GM21619 (cell line): ENCODE data around the gene CBFA2T3.
"Not testable (repeated sequence)": the region's sequence is repeated elsewhere in the genome, so short reads cannot be mapped to it uniquely, and the experiment has no call there.

Experiments used
- ATAC-seq: cut with Tn5 transposase; IDR thresholded peaks from one replicate; pipeline ENCODE4 v1.9.1; 2021; ENCODE audit not compliant: unreplicated experiment

CBFA2T3 gene

DNA sequence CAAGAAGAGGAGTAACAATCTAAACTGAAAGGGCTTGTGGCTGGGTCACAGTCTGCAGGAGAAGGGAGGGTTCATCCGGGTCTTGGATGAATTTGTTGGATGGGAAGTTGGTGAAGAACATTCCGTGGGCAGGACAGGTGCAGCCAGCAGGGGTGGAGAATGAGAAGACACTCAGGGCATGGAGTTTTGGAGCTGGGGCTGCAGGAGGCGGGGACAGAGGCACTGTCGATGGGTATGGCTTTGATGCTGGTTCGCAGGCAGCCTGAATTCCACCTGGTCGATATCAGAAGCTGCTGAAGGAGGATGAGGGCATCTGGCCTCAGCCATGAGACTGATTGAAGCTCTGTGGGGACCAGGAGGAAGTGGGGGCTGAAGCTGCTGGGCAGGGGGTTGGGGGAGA, 36.1 kb upstream of the CBFA2T3 start:
- ATAC-seq, result no peak

DNA sequence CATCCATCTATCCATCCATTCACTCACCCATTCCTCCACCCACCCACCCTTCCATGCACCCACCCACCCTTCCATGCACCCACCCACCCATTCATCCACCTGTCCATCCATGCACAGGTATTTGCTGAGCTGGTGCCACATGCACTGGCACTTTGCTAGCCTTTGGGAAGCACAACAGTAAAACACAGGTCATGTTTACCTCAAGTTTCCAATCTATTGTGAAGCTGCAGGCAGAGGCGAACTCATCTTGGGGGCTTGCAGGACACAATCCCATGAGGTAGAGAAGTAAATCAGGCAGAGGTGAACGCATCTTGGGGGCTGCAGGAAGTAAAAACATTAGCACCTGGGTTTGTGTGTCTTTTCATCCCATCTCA, 35.6 kb upstream of the CBFA2T3 start:
- no peak for ATAC-seq

DNA sequence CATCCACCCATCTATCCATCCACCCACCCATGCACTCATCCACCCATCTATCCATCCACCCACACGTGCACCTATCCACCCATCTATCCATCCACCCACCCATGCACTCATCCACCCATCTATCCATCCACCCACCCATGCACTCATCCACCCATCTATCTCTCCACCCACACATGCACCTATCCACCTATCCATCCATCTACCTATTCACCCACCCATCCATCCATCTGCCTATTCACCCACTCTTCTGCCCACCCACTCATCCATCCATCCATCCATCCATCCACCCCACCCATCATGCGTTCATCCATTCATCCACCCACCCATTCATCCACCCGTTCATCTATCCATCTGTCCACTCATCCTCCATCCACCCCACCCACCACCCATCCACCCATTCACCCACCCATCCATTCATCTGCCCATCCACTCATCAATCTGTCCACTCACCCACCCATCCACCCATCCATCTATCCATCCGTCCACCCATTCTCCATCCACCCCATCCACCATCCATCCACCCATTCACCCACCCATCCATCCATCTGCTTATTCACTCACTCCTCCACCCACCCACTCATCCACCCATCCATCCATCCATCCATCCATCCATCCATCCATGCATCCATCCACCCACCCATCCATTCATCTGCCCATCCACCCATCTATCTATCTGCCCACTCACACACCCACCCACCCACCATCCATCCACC, 35.1 kb upstream of the CBFA2T3 start:
- ATAC-seq, result no peak

DNA sequence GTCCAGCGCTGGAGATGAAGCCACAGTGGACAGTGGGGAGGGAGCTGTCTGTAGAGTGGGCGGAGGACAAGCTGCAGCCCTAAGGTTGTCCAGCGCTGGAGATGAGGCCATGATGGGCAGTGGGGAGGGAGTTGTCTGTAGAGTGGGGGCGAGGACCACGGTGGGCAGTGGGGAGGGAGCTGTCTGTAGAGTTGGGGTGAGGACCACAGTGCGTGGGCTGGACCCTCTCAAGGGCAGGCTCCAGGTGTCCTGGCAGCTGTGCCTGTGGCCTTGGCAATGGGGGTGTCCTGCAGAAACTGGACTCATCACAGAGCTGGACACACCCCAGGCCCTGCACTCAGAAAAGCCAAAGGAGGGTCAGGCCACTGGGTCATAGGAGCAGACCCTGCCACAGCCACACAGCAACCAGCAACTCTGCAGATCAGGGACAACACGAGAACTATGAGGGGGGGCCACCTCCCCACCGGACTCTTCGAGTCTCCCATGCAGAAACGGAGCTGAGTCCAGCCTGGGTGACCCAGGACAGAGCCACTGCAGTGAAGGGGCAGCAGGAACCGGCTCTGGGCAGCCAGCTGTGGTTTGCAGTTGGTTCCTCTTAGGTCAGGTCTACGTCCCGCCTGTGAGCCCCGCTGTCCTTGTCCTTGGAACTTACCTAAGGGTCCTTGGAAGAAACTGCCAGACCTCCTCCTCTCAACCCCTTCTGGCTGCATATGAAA, 33.4 kb upstream of the CBFA2T3 start:
- ATAC-seq, result no peak

DNA sequence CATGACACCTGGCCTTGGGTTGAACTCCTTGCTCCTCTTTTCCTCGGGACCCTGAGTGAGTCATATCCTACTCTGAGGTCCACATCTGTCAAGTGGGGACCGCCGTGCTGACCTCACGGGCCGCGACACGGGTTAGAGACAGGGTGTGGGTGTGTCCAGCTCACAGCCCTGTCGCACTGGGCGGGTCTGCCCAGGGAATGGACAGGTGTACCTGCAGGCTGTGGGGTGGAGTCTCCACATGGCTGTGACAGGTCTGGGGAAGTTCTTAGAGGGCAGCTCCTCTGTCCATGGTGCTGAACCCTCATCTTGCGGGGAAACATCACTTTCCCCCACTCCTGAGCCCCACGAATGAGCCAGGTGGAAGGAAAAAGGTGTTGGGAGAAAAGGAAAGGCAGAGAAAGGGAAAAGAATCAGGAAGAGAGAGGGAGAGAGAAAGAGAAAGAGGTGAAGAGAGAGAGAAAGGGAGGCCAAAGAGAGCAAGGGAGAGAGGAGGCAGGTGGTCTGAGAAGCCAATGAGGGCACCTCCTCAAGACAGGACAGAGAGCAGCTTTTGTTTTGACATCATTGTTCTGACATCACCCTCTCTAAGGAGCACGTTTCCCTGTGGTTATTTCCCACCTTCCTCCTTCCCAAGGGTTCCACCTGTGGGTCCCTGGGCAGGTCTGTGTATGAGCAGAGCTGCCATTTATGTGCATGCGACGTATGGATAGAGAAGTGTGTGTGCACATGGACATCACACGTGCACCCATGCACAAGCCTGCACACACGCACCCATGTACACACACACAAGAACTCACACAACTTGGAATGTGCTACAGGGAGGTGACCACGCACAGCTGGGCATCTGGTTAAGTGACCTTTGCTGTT, 32.6 kb upstream of the CBFA2T3 start:
- no peak for ATAC-seq

DNA sequence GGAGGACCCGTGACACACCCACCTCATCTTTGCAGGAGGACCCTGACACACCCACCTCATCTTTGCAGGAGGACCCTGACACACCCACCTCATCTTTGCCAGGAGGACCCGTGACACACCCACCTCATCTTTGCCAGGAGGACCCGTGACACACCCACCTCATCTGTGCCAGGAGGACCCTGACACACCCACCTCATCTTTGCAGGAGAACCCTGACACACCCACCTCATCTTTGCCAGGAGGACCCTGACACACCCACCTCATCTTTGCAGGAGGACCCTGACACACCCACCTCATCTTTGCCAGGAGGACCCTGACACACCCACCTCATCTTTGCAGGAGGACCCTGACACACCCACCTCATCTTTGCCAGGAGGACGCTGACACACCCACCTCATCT, 31.8 kb upstream of the CBFA2T3 start:
- ATAC-seq, result not testable (repeated sequence)

DNA sequence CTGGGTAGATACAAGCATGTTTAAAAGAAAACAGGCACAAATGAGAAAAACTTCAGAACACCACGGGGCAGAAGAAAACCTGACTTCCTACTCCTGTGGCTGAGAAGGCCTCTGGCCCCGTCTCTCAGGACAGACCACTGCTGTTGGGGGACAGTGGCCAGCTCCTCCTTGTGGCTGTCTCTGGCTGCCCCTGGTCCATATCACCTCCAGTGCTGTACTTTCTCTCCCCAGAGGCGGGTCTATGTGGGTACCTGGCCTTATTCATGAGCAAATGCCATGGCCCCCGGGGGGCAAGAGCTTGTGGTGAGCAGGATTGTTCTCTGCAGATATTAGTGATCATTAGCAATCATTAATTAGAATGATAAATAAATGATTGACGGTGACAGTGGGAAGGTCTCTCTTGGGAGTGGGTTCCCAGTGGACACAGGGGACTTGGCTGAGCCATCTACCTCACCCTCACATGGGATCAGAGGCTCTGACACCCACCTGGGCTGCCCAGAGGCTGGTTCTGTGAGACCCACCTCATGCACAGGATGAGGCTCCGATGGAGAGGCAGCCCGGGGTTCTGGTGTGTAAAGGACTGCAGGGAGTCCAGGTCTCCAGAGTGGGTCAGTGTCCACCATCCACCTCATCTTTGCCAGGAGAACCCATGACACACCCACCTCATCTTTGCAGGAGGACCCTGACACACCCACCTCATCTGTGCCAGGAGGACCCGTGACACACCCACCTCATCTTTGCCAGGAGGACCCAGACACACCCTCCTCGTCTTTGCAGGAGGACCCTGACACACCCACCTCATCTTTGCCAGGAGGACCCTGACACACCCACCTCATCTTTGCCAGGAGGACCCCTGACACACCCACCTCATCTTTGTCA, 30.6 kb upstream of the CBFA2T3 start:
- no peak for ATAC-seq

DNA sequence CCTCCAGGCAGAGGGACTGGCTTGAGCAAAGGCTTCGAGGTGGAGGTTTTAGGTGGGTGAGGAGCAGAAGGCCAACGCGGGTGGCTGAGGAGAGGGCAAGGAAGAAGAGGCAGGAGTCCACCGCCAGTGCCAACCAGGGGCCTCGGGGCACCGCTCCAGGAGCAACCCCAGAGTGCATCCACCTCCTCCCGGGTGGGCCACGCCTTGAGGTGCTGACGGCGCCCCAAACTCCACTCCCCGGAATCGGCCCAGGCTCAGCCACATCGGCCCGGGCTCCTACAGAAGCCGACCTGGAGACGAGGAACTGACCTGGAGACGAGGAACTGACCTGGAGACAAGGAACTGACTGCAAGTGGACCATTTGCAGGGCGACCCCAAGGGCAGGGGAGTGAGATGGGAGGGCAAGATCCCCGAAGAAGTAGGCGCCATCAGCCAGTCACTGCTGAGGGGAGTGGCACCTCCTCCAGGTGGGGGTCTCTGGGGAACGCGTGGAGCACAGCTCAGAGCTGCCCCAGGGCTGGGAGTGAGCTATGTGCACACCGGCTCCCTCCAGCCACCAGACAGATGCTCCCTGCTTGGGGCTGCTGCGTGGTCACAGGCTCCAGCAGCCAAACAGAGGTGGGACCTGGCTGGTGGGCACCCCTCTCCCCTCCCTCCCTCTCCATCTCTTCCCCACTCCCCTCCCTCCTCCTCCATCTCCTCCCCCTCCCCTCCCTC, 29.2 kb upstream of the CBFA2T3 start:
- no peak for ATAC-seq

DNA sequence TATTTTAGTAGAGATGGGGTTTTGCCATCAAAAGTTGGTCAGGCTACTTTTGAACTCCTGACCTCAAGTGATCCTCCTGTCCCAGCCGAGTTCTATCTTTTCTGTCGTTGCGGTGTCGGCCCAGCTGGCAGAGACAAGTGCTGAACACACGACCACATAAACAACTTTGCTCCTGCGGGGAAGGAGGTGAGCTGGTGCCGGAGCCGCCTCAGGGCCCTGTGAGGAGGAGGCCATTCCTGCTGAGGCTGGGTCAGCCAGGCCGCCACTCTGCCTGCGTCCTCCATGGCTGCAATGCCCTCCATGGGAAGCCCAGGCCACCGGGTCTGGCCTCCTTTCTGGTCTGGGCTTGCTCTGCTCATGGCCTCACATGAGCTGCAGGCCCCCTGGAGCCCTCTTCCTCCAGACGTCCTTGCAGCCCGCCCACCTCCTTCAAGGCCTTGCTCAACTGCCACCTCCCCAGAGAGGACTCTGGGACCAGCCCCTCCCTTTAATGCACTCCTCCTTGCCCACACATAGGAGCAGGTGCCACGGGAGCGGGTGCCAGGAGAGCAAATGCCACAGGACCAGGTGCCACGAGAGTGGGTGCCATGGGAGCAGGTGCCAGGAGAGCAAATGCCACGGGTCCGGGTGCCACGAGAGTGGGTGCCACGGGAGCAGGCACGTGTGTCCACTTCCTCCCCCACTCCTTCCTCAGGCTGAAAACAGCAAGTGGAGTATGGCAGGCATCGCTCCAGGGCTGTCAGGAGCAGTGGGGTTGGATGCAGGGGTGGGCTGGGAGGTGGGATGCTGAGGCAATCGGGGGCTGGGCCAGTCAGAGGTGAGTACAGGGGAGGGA, 28.4 kb upstream of the CBFA2T3 start:
- ATAC-seq, result no peak

DNA sequence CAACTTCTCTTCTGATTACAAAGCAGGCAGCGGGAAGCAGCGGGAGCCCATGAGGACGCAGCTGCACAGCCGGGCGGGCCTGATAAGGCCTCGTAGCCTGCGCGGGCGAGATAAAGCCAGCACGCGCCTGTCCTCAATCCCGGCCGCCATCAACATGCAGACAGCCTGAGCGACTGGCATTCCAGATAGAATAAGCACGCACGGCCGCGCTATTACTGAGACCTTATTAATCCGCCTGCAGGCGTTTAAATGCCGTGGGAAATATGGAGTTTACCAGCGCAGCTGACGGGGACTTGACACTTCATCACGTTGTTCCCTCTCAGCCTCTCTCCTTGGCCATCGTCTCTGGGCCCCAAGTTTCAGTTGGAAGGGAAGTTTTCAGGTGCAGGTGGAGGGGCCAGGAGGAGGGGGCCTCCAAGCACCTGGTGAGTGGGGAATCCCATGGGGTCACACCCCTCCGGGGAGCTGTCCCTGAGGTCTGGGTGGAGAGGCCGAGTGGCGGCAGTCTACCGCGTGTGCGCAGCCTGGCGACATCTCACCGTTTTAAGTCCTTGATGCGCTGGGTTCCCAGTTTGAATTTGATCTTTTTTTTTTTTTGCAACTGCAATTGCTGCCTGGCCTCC, 27.3 kb upstream of the CBFA2T3 start:
- no peak for ATAC-seq

DNA sequence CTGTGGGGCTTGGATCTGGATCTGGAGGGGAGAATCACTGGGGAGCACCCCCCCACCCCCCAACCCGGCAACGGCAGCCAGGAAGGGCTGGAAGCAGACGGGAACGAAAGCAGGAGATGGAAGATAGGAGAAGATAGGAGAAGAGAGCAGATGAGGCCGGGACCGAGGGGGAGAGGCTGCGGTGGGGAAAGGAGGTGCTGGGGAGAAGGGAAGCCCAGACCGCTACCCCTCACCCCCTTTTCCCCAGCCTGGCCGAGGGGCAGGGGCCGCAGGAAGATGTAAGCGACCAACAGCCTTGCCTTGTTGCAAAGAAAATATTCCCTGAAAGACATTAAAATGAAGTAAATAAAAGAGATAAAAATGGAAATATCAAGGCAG, 26.8 kb upstream of the CBFA2T3 start:
- ATAC-seq, result no peak

DNA sequence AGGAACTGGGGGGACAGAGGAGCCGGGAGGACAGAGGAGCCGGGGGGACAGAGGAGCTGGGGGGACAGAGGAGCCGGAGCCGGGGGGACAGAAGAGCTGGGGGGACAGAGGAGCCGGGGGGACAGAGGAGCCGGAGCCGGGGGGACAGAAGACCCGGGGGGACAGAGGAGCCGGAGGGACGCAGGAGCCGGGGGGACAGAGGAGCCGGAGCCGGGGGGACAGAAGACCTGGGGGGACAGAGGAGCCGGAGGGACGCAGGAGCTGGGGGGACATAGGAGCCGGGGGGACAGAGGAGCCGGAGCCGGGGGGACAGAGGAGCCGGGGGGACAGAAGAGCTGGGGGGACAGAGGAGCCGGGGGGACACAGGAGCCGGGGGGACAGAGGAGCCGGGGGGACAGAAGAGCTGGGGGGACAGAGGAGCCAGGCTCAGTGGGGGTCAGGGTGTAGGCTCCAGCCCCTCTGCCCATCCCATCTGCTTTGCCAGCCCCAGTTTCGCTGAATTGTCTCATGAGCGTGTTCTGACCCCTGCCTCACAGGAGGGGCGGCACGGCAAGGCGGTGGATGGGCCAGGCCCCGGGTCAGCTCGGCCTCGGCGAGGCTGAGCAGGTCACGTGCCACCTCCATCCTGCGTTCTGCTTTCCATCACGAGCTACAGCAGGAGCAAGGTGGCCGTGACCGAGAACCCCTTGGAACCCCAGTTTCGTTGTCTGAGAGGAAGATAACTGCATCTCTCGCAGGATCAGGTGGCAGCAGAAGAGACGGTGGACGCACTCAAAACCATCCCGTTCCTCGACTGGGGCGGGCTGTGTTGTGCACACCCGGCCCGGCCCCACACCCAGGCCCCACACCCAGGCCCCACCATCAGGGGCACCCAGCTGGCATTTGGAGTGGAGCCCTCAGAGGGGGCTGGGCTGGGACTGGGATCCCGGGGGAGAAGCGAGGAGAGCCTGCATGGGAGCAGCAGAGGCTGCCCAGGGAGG, 26.1 kb upstream of the CBFA2T3 start:
- no peak for ATAC-seq

DNA sequence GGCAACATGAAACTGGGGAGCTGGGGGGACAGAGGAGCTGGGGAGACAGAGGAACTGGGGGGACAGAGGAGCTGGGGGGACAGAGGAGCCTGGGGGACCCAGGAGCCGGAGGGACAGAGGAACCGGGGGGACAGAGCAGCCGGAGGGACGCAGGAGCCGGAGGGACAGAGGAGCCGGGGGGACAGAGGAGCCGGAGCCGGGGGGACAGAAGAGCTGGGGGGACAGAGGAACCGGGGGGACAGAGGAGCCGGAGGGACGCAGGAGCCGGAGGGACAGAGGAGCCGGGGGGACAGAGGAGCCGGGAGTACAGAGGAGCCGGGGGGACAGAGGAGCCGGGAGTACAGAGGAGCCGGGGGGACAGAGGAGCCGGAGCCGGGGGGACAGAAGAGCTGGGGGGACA, 25.1 kb upstream of the CBFA2T3 start:
- ATAC-seq, result not testable (repeated sequence)

DNA sequence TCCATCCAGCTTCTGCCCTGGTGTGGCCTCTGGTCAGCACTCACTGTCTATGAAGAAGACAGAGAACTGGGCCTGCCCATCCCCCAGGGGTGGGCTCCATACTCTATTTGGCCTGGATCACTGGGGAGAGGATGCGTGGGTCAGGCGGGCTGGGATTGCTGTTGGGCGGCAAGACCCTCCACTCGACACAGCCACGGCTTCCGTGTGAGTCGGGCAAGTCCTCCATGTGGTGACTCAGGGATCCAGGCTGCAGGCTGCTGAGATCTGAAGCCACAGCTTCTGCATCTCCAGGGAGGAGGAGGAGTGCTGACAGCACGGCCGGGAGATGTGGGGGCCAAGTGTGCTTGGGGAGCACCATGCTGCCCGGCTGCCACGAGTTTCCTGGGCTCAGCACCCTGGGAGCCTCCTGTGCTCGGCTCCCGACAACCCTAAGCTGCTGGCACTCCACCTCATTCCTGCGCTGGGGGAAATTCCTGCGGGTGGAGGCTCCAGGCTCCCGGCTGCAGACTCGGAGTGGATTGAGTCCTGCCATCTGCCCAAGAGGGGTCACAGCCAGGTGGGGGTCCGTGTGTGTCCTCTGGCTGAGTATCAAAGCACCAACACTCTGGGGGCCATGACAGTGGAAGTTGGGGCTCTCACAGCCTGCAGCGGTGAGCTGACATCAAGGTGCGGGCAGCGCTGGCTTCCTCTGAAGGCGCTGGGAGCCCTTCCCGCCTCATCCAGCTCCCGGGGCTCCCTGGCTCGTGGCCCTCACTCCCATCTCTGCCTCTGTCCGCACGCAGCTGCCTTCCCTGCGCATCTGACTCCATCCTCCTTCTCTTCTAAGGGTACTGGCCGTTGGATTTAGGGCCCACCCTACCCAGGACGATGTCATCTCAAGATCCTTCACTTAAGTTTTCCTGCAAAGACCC, 24.4 kb upstream of the CBFA2T3 start:
- no peak for ATAC-seq

DNA sequence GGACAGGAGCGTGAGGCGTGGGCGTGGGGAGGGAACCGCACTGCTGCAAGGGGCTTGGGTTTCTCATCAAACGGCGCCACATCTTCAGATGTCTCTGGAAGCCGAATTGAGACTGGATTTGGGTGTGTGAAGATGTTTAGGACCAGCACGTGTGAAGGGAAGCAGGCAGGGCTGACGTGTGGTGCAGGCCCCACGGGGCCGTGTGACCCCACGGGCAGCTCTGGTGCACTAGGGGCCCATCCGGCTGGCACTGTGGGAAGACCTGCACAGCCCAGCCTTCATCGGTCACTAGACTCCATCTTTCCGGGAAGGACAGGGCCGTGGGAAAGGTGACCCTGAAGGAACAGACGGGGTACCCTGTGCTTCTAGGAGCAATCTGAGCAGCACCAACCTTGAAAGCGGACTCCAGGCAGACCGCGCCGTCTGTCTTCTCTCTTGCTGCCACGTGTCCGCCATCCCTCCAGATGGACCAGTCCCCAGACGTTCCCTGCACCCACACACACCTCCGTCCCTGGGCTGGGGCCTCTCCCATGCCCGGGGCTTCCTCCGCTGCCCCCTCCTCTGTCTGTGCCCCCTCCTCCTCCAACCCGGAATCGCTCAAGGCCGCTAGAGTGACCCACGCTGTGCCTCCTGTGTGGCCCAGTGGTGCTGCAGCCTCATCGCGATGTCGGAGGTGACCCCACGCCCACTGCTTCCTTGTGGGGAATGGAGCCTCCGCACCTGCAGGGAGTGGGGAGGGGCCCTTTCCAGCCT, 23.4 kb upstream of the CBFA2T3 start:
- no peak for ATAC-seq
